SU-DHL-6 (cell line): Measurements from ENCODE around the gene HSFX1.
"Not testable (repeated sequence)": the region's sequence is repeated elsewhere in the genome, so short reads cannot be mapped to it uniquely, and the experiment has no call there.

Experiments
- EZH2phosphoT487 ChIP-seq: fragments of 200-600 bp; sonication (generic), shearing (Covaris generic); conservative IDR thresholded peaks from 2 replicates; pipeline ENCODE4 v1.6.1; 2018; ENCODE audit warnings: mild to moderate bottlenecking, antibody characterized with exemption, low read length, moderate library complexity, mixed read lengths
- TF ChIP-seq, protein P1 (sequence below): fragments of 200-600 bp; sonication (generic); IDR thresholded peaks from one replicate; pipeline ENCODE4 v1.5.1; 2017; ENCODE audit warnings: antibody characterized with exemption, mild to moderate bottlenecking, low read length, moderate library complexity; ENCODE audit not compliant: insufficient read depth, poor library complexity, severe bottlenecking

DNA sequence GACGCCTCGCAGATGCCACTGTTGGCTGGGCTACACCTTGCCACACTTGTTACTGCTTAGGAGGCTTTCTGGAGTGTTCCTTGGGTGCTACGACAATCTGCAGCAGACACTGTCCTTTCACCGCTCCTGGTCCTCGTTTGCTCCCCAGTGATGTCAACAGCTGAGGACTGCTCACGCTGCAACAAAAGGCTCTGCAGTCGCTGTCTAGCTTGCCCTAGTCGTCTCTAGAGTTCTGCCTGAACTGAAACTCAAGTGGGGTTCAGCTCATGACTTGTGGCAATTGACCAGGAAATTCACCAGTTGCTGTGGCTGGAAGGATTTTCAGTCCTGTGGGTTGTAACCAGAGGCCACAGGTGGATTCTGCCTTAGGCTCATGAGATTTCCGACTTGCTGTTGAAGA is 842 bp upstream of the HSFX1 start:
- TF ChIP-seq, protein P1, sequence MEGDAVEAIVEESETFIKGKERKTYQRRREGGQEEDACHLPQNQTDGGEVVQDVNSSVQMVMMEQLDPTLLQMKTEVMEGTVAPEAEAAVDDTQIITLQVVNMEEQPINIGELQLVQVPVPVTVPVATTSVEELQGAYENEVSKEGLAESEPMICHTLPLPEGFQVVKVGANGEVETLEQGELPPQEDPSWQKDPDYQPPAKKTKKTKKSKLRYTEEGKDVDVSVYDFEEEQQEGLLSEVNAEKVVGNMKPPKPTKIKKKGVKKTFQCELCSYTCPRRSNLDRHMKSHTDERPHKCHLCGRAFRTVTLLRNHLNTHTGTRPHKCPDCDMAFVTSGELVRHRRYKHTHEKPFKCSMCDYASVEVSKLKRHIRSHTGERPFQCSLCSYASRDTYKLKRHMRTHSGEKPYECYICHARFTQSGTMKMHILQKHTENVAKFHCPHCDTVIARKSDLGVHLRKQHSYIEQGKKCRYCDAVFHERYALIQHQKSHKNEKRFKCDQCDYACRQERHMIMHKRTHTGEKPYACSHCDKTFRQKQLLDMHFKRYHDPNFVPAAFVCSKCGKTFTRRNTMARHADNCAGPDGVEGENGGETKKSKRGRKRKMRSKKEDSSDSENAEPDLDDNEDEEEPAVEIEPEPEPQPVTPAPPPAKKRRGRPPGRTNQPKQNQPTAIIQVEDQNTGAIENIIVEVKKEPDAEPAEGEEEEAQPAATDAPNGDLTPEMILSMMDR, result not testable (repeated sequence)
- TF ChIP-seq EZH2phosphoT487, result not testable (repeated sequence)
